Osteoblast (primary cell): ENCODE results near the gene ASPG. TPM values are rescaled to one million over a fixed set of nuclear protein-coding genes. Genes with fewer than 3 reads are reported as not detected.
"Not testable (repeated sequence)": the region's sequence is repeated elsewhere in the genome, so short reads cannot be mapped to it uniquely, and the experiment has no call there.

Experiments used
- DNase-seq: peaks from one replicate; pipeline ENCODE4 v3.0.0; 2011; ENCODE audit warnings: low spot score, mixed read lengths; ENCODE audit not compliant: insufficient read length; ENCODE audit errors: missing footprints
- H2AFZ ChIP-seq: 2 replicates; pipeline ENCODE4 v1.6.0; 2011; ENCODE audit warnings: mild to moderate bottlenecking, low read length
- H3K27ac ChIP-seq: 2 replicates; pipeline ENCODE4 v1.5.1; 2011; ENCODE audit warnings: mild to moderate bottlenecking, low read depth, low read length, moderate library complexity
- H3K27me3 ChIP-seq: 2 replicates; pipeline ENCODE4 v1.6.0; 2012; ENCODE audit warnings: mild to moderate bottlenecking, control low read depth, inconsistent platforms, low read length, moderate library complexity; ENCODE audit not compliant: insufficient read depth
- H3K36me3 ChIP-seq: 2 replicates; pipeline ENCODE4 v1.5.1; 2011; ENCODE audit warnings: mild to moderate bottlenecking, low read length, control low read depth, moderate library complexity; ENCODE audit not compliant: insufficient read depth
- H3K4me1 ChIP-seq: 2 replicates; pipeline ENCODE4 v1.5.1; 2011; ENCODE audit warnings: mild to moderate bottlenecking, low read length, control low read depth, moderate library complexity; ENCODE audit not compliant: insufficient read depth
- H3K4me2 ChIP-seq: 2 replicates; pipeline ENCODE4 v1.6.0; 2011; ENCODE audit warnings: mild to moderate bottlenecking, low read length; ENCODE audit not compliant: insufficient read depth
- H3K4me3 ChIP-seq: fragments of 200-600 bp; sonication (generic); 3 replicates; pipeline ENCODE4 v1.5.1; 2012; ENCODE audit warnings: mild to moderate bottlenecking, low read length, inconsistent platforms; ENCODE audit not compliant: insufficient read depth
- H3K79me2 ChIP-seq: 2 replicates; pipeline ENCODE4 v1.6.0; 2012; ENCODE audit warnings: mild to moderate bottlenecking, low read length, control low read depth, inconsistent platforms; ENCODE audit not compliant: insufficient read depth
- H3K9me3 ChIP-seq: 2 replicates; pipeline ENCODE4 v1.5.1; 2011; ENCODE audit warnings: low read depth, low read length, control low read depth
- H4K20me1 ChIP-seq: 2 replicates; pipeline ENCODE4 v1.6.0; 2012; ENCODE audit warnings: mild to moderate bottlenecking, low read length, control low read depth; ENCODE audit not compliant: insufficient read depth
- CTCF ChIP-seq: IDR thresholded peaks from 2 replicates; pipeline ENCODE4 v1.5.1; 2011; ENCODE audit warnings: mild to moderate bottlenecking, low read depth, low read length, moderate library complexity; ENCODE audit errors: extremely low read depth
- total RNA-seq: library from RNA; depleted of rRNA; stranded (reverse); fragments of >200 nt; gene quantifications from 2 replicates; pipeline ENCODE4 v1.2.3, GENCODE V29; 2012

ASPG gene
- total RNA-seq, 1 donor = not detected

DNA sequence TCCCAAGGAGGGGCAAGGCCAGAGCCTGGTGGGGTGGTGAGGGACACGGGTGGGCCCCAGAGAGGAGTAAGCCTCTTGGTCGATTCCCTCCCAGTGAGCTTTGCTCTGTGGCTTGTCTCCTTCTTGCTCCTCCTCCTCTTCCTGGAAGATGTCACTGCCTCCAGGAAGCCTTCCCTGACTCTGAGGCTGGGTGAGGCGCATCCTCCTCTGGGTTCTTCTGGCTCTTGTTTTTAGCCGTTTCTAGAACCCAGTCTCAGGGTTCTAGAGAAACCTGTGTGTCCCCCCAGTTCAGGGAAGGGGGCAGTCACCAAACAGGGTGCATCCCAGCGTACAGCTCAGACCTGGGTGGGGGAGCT is 65.5 kb downstream of the ASPG start:
- H3K4me3 ChIP-seq = no peak overlapping the region
- H4K20me1 ChIP-seq = no peaks in the 10 kb centered on the region
- no peaks in the 10 kb centered on the region for H3K4me1 ChIP-seq
- H3K27me3 ChIP-seq = no peaks in the 10 kb centered on the region
- H3K9me3 ChIP-seq = no peaks in the 10 kb centered on the region
- no peaks in the 10 kb centered on the region for H3K79me2 ChIP-seq
- DNase-seq = no peak
- no peak overlapping the region for H2AFZ ChIP-seq
- no peak overlapping the region for H3K4me2 ChIP-seq
- TF ChIP-seq CTCF = no peak
- no peak overlapping the region for H3K27ac ChIP-seq
- no peaks in the 10 kb centered on the region for H3K36me3 ChIP-seq

DNA sequence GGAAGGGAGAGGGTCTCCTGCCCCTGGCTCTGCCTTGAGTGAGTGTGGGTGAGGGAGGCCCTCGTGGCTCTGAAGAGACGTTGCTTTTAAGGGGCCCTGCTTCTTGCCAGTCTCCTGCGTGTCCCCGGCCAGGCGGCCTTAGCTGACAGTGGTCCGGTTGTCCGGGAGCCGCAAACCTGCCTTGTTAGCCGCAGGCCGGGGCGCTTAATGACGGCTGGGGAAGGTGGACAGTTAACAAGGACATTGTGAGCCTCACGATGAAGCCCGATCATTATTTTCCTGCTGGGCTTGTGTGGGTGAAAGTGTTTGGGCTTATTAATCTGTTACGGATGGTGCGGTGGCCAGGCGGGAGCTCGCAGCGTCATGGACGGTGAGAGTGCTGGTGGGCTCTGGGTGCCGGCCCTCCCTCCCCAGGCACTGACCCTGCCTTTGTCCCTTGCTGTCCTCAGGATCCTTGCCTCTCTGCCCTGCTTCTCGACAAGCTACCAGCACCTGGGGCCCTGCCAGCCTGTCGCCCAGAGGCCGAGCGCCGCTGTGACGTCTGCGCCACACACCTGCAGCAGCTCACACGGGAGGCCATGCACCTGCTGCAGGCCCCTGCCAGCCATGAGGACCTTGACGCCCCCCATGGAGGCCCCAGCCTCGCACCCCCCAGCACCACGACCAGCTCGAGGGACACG is 66.2 kb downstream of the ASPG start:
- no peaks in the 10 kb centered on the region for H3K9me3 ChIP-seq
- TF ChIP-seq CTCF = no peak
- H3K36me3 ChIP-seq = no peaks in the 10 kb centered on the region
- no peaks in the 10 kb centered on the region for H3K79me2 ChIP-seq
- no peak overlapping the region for H3K27ac ChIP-seq
- H3K4me2 ChIP-seq = no peak overlapping the region
- H4K20me1 ChIP-seq = no peaks in the 10 kb centered on the region
- H3K4me3 ChIP-seq = no peak overlapping the region
- DNase-seq = no peak
- no peaks in the 10 kb centered on the region for H3K27me3 ChIP-seq
- no peaks in the 10 kb centered on the region for H3K4me1 ChIP-seq
- H2AFZ ChIP-seq = no peak overlapping the region

GRCh38 chr14:104152246-104152575 is 66.7 kb downstream of the ASPG start:
- no peak for TF ChIP-seq CTCF
- H3K4me1 ChIP-seq = no peaks in the 10 kb centered on the region
- H3K9me3 ChIP-seq = no peaks in the 10 kb centered on the region
- no peak overlapping the region for H3K4me3 ChIP-seq
- H3K4me2 ChIP-seq = no peak overlapping the region
- H2AFZ ChIP-seq = no peak overlapping the region
- H3K36me3 ChIP-seq = no peaks in the 10 kb centered on the region
- no peaks in the 10 kb centered on the region for H3K79me2 ChIP-seq
- DNase-seq = no peak
- no peaks in the 10 kb centered on the region for H4K20me1 ChIP-seq
- no peak overlapping the region for H3K27ac ChIP-seq
- H3K27me3 ChIP-seq = no peaks in the 10 kb centered on the region

DNA sequence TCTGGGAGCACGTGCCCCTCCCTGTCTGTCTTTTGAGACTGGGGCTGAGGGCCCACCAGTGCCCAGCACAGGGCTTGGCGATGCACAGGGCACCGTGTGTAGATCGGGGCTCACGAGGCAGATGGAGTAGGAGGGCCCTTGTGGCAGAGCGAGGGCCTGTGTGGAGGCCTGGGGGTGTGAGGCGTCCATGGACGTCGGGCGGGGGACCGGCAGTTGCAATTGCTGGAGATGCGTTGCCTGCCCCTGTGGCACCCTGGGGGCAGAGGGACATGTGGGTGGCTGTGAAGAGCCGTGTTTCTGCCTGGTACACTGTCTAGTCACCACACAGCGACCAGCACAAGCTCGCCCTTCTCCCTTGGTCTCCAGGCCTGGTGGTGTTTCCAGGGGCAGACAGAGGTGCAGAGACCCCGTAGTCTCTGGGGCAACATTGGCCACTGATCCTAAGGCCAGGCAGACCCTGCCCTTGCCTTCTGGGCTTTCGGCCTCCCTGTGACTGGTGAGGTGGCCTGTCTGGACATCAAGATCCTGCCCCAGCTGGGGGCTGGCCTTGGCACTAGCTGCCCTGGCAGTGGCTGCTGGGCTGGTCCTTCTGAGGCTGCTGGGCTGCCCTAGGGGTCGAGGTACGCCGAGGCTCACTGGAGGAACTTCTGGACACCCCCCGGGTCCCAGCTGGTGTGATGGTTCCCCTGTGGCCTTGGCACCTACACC is 67.3 kb downstream of the ASPG start:
- Histone ChIP-seq H3K4me2 (no peak overlapping the region), H3K27ac (no peak overlapping the region), H3K79me2 (no peaks in the 10 kb centered on the region), H4K20me1 (no peaks in the 10 kb centered on the region), H3K4me1 (no peaks in the 10 kb centered on the region), H3K27me3 (no peaks in the 10 kb centered on the region), H3K4me3 (no peak overlapping the region), H2AFZ (no peak overlapping the region), H3K36me3 (no peaks in the 10 kb centered on the region), H3K9me3 (no peaks in the 10 kb centered on the region)
- no peak for TF ChIP-seq CTCF
- no peak for DNase-seq

DNA sequence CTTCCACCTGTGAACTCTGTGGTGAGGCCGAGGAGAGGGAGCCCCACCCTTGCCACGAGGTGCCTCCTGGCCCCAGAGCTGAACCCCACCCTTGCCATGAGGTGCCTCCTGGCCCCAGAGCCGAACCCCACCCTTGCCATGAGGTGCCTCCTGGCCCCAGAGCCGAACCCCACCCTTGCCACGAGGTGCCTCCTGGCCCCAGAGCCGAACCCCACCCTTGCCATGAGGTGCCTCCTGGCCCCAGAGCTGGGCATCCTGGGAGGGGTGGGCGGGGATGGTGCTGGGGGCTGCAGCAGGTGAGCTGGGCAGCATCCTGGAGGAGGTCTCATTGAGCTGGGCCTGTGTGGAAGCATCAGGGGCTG is 67.9 kb downstream of the ASPG start:
- H3K36me3 ChIP-seq, DNase-seq, H4K20me1 ChIP-seq, H3K4me2 ChIP-seq, H3K27ac ChIP-seq, H2AFZ ChIP-seq, H3K27me3 ChIP-seq, H3K9me3 ChIP-seq, H3K4me3 ChIP-seq, H3K4me1 ChIP-seq, H3K79me2 ChIP-seq: not testable (repeated sequence)
